Thymus (tissue), 11 donors: ENCODE results near the gene UBFD1. TPM values are rescaled to one million over a fixed set of nuclear protein-coding genes. Genes with fewer than 3 reads are reported as not detected.
"Not testable (repeated sequence)": the region's sequence is repeated elsewhere in the genome, so short reads cannot be mapped to it uniquely, and the experiment has no call there.

Source experiments
- DNase-seq, 9 donors: peaks; one replicate each; pipeline ENCODE4 v3.0.0-alpha.2; 2013; ENCODE audit warnings: low spot score in 9 of 9, low read depth in 6 of 9, missing footprints in 1 of 9
- H3K27ac ChIP-seq, 2 donors: one replicate each; pipeline ENCODE4 v1.5.1; 2013; ENCODE audit warnings: control low read depth in 1 of 2, low read depth in 1 of 2, low read length in 1 of 2, mild to moderate bottlenecking in 1 of 2, moderate library complexity in 1 of 2
- H3K27me3 ChIP-seq, 2 donors: one replicate each; pipeline ENCODE4 v1.5.1; 2013; ENCODE audit warnings: low read length in 1 of 2; ENCODE audit not compliant: control insufficient read depth in 2 of 2, insufficient read depth in 1 of 2
- H3K36me3 ChIP-seq, 2 donors: one replicate each; pipeline ENCODE4 v1.5.1; 2013; ENCODE audit warnings: low read length in 1 of 2, mild to moderate bottlenecking in 1 of 2, moderate library complexity in 1 of 2; ENCODE audit not compliant: control insufficient read depth in 2 of 2, insufficient read depth in 2 of 2
- H3K4me1 ChIP-seq, 2 donors: one replicate each; pipeline ENCODE4 v1.5.1; 2013; ENCODE audit warnings: low read length in 2 of 2; ENCODE audit not compliant: control insufficient read depth in 2 of 2, insufficient read depth in 2 of 2
- H3K4me3 ChIP-seq, 2 donors: one replicate each; pipeline ENCODE4 v1.5.1; 2013; ENCODE audit warnings: low read length in 2 of 2, control low read depth in 1 of 2, mild to moderate bottlenecking in 1 of 2
- H3K9me3 ChIP-seq, 2 donors: one replicate each; pipeline ENCODE4 v1.5.1; 2013; ENCODE audit warnings: low read length in 1 of 2, mild to moderate bottlenecking in 1 of 2; ENCODE audit not compliant: control insufficient read depth in 2 of 2, insufficient read depth in 1 of 2
- WGBS: extraction: QIAGEN DNeasy Blood & Tissue Kit; methylation state at CpG from one replicate; pipeline ENCODE4 v1.1.7; 2013; 5-methylcytosine and 5-hydroxymethylcytosine counted together
- polyA plus RNA-seq: library from polyadenylated mRNA; stranded (reverse); fragments of 200-250 nt; gene quantifications from one replicate; pipeline ENCODE4 v1.2.3, GENCODE V29; 2013
- total RNA-seq: library from RNA; stranded (reverse); fragments of 120-200 nt; gene quantifications from one replicate; pipeline ENCODE4 v1.2.4, GENCODE V29; 2013
- donor health status: healthy.

The UBFD1 gene
- total and polyA plus RNA-seq, 2 donors: 14.4 to 26.5 TPM

- DNase-seq: no peak
- Histone ChIP-seq H3K4me1 (peaks cover 0 to 11% of the 10 kb centered on the region in 2 donors), H3K27ac (peak overlapping the region in 1 of 2 donors; percentile 0), H3K36me3 (peaks cover 18 to 23% of the 10 kb centered on the region in 2 donors), H3K27me3 (no peaks in the 10 kb centered on the region), H3K9me3 (no peaks in the 10 kb centered on the region), H3K4me3 (no peak overlapping the region)
- WGBS: 96% methylated on average over 19 of the region's 19 CpGs
Observed at GRCh38 chr16:23534868-23535860, 22.4 kb upstream of the UBFD1 start.

- Histone ChIP-seq H3K27me3 (no peaks in the 10 kb centered on the region), H3K4me3 (no peak overlapping the region), H3K27ac (peak overlapping the region; percentile 52 to 63), H3K4me1 (peaks cover 0 to 11% of the 10 kb centered on the region in 2 donors), H3K36me3 (peaks cover 18 to 25% of the 10 kb centered on the region in 2 donors), H3K9me3 (no peaks in the 10 kb centered on the region)
- DNase-seq: no peak
- WGBS: 95% methylated on average over 2 of the region's 2 CpGs
Observed at GRCh38 chr16:23535901-23536300, 21.6 kb upstream of the UBFD1 start.

GRCh38 chr16:23537390-23537789 lies 20.1 kb upstream of the UBFD1 start:
- no peak overlapping the region for H3K27ac ChIP-seq
- 93% methylated on average over 3 of the region's 3 CpGs for WGBS
- no peaks in the 10 kb centered on the region for H3K27me3 ChIP-seq
- peaks cover 0 to 11% of the 10 kb centered on the region in 2 donors for H3K4me1 ChIP-seq
- peaks cover 18 to 22% of the 10 kb centered on the region in 2 donors for H3K36me3 ChIP-seq
- no peak overlapping the region for H3K4me3 ChIP-seq
- no peak for DNase-seq
- no peaks in the 10 kb centered on the region for H3K9me3 ChIP-seq

GRCh38 chr16:23538919-23539278 lies 18.6 kb upstream of the UBFD1 start:
- Histone ChIP-seq H3K27ac (no peak overlapping the region), H3K4me3 (no peak overlapping the region), H3K9me3 (no peaks in the 10 kb centered on the region), H3K27me3 (no peaks in the 10 kb centered on the region), H3K36me3 (peaks cover 7 to 22% of the 10 kb centered on the region in 2 donors), H3K4me1 (peaks cover 0 to 11% of the 10 kb centered on the region in 2 donors)
- WGBS: 95% methylated on average over 1 of the region's 1 CpG
- no peak for DNase-seq

GRCh38 chr16:23539984-23540816 lies 17.3 kb upstream of the UBFD1 start:
- no peak for DNase-seq
- 97% methylated on average over 11 of the region's 11 CpGs for WGBS
- peaks cover 4 to 13% of the 10 kb centered on the region in 2 donors for H3K36me3 ChIP-seq
- H3K9me3 ChIP-seq: no peaks in the 10 kb centered on the region
- no peak overlapping the region for H3K4me3 ChIP-seq
- H3K4me1 ChIP-seq: peaks cover 0 to 5% of the 10 kb centered on the region in 2 donors
- no peaks in the 10 kb centered on the region for H3K27me3 ChIP-seq
- H3K27ac ChIP-seq: no peak overlapping the region

- H3K4me3 ChIP-seq, H3K4me1 ChIP-seq, H3K27ac ChIP-seq, H3K9me3 ChIP-seq, H3K27me3 ChIP-seq, DNase-seq: not testable (repeated sequence)
- WGBS: 99% methylated on average over 3 of the region's 3 CpGs
- peaks cover 4 to 14% of the 10 kb centered on the region in 2 donors for H3K36me3 ChIP-seq
Observed at GRCh38 chr16:23540817-23541178, 16.7 kb upstream of the UBFD1 start.

GRCh38 chr16:23544436-23544835 lies 13.1 kb upstream of the UBFD1 start:
- Histone ChIP-seq H3K27me3 (no peaks in the 10 kb centered on the region), H3K9me3 (no peaks in the 10 kb centered on the region), H3K4me1 (no peaks in the 10 kb centered on the region), H3K27ac (peak overlapping the region in 1 of 2 donors; percentile 71), H3K4me3 (no peak overlapping the region), H3K36me3 (peaks cover 15 to 30% of the 10 kb centered on the region in 2 donors)
- 94% methylated on average over 14 of the region's 14 CpGs for WGBS
- DNase-seq: no peak

- WGBS: 95% methylated on average over 5 of the region's 5 CpGs
- no peak for DNase-seq
- Histone ChIP-seq H3K27me3 (no peaks in the 10 kb centered on the region), H3K9me3 (no peaks in the 10 kb centered on the region), H3K4me3 (no peak overlapping the region), H3K4me1 (no peaks in the 10 kb centered on the region), H3K27ac (no peak overlapping the region), H3K36me3 (peaks cover 15 to 39% of the 10 kb centered on the region in 2 donors)
Observed at GRCh38 chr16:23549938-23550337, 7.6 kb upstream of the UBFD1 start.

GRCh38 chr16:23552161-23552560 lies 5.4 kb upstream of the UBFD1 start:
- DNase-seq: no peak
- H3K9me3 ChIP-seq: no peaks in the 10 kb centered on the region
- peaks cover 15 to 32% of the 10 kb centered on the region in 2 donors for H3K36me3 ChIP-seq
- H3K27ac ChIP-seq: peak overlapping the region in 1 of 2 donors; percentile 43
- H3K4me3 ChIP-seq: no peak overlapping the region
- H3K27me3 ChIP-seq: no peaks in the 10 kb centered on the region
- H3K4me1 ChIP-seq: peaks cover 0 to 6% of the 10 kb centered on the region in 2 donors
- 79% methylated on average over 6 of the region's 6 CpGs for WGBS
